NCI-H1694 treated with DMSO at 0.1 percent for 48 hours (cell line): Measurements from ENCODE around the gene COX5B.
"Not testable (repeated sequence)": the region's sequence is repeated elsewhere in the genome, so short reads cannot be mapped to it uniquely, and the experiment has no call there.

Source experiments
- DNase-seq: peaks from one replicate; lab custom pipeline; 2025; lab: John Stamatoyannopoulos, UW

The COX5B gene

GRCh38 chr2:97654309-97654708, 8.4 kb downstream of the COX5B start:
- no peak for DNase-seq

GRCh38 chr2:97654791-97655190, 8.9 kb downstream of the COX5B start:
- DNase-seq = no peak

- DNase-seq = no peak
Observed at GRCh38 chr2:97656129-97656755, 10.4 kb downstream of the COX5B start.

- DNase-seq = no peak
Observed at GRCh38 chr2:97656905-97657587, 11.2 kb downstream of the COX5B start.

GRCh38 chr2:97657986-97658690, 12.3 kb downstream of the COX5B start:
- DNase-seq = no peak

GRCh38 chr2:97658691-97659157, 12.9 kb downstream of the COX5B start:
- no peak for DNase-seq

GRCh38 chr2:97659256-97660043, 13.6 kb downstream of the COX5B start:
- DNase-seq = no peak

- DNase-seq = no peak
Observed at GRCh38 chr2:97660044-97660774, 14.3 kb downstream of the COX5B start.

- no peak for DNase-seq
Observed at GRCh38 chr2:97660775-97661389, 15.0 kb downstream of the COX5B start.

- DNase-seq = no peak
Observed at GRCh38 chr2:97661927-97662326, 16.1 kb downstream of the COX5B start.

GRCh38 chr2:97662386-97662894, 16.6 kb downstream of the COX5B start:
- DNase-seq = no peak

GRCh38 chr2:97662895-97663625, 17.2 kb downstream of the COX5B start:
- peak; percentile 33 for DNase-seq

GRCh38 chr2:97663626-97663961, 17.7 kb downstream of the COX5B start:
- DNase-seq = no peak

GRCh38 chr2:97663962-97664635, 18.2 kb downstream of the COX5B start, which contains the start of gene ACTR1B:
ACTR1B (minus strand) TSS chr2:97664044; CDS start chr2:97663890, 154 bp downstream.
- peak; percentile 99 for DNase-seq

- peak; percentile 81 for DNase-seq
Observed at GRCh38 chr2:97664636-97664970, 18.7 kb downstream of the COX5B start.

- no peak for DNase-seq
Observed at GRCh38 chr2:97669448-97669847, 23.6 kb downstream of the COX5B start, which contains the start of gene C2orf92. C2orf92 (plus strand) TSS chr2:97669713; CDS start chr2:97669789, 76 bp downstream.

- no peak for DNase-seq
Observed at GRCh38 chr2:97670471-97670870, 24.6 kb downstream of the COX5B start.

- DNase-seq = no peak
Observed at GRCh38 chr2:97671526-97671925, 25.7 kb downstream of the COX5B start.

- not testable (repeated sequence) for DNase-seq
Observed at GRCh38 chr2:97672606-97673140, 26.8 kb downstream of the COX5B start.
